Spleen (tissue), 11 donors: Measurements from ENCODE around the gene DDAH2. TPM values are rescaled to one million over a fixed set of nuclear protein-coding genes. Genes with fewer than 3 reads are reported as not detected.

Source experiments
- DNase-seq: peaks from one replicate; pipeline ENCODE4 v3.0.0-alpha.2; 2020
- H3K27ac ChIP-seq, 8 donors: fragments of 200-600 bp; sonication (generic) in 7 of 8; 1 replicate in 4 of 8; 2 replicates in 4 of 8; pipeline versions ENCODE4 v1.5.0 to v1.8.0; 2016 to 2021; ENCODE audit warnings: inconsistent platforms in 4 of 8, mild to moderate bottlenecking in 4 of 8, moderate library complexity in 1 of 8
- H3K27me3 ChIP-seq, 7 donors: fragments of 200-600 bp; sonication (generic) in 6 of 7; replicated peaks in 1 of 7; 1 replicate in 4 of 7; 2 replicates in 3 of 7; pipeline versions ENCODE4 v1.5.0 to v1.8.0; 2016 to 2021; ENCODE audit warnings: inconsistent platforms in 3 of 7, mild to moderate bottlenecking in 1 of 7
- H3K36me3 ChIP-seq, 6 donors: fragments of 200-600 bp; sonication (generic) in 5 of 6; 1 replicate in 4 of 6; 2 replicates in 2 of 6; pipeline versions ENCODE4 v1.5.0 to v1.8.0; 2016 to 2021; ENCODE audit warnings: inconsistent platforms in 2 of 6
- H3K4me1 ChIP-seq, 6 donors: fragments of 200-600 bp; sonication (generic) in 5 of 6; 1 replicate in 3 of 6; 2 replicates in 3 of 6; pipeline versions ENCODE4 v1.5.0 to v1.8.0; 2016 to 2021; ENCODE audit warnings: inconsistent platforms in 3 of 6
- H3K4me3 ChIP-seq, 8 donors: fragments of 200-600 bp; sonication (generic) in 7 of 8; 1 replicate in 4 of 8; 2 replicates in 4 of 8; pipeline versions ENCODE4 v1.5.0 to v1.8.0; 2016 to 2021; ENCODE audit warnings: inconsistent platforms in 4 of 8, mild to moderate bottlenecking in 4 of 8, moderate library complexity in 2 of 8
- H3K9me3 ChIP-seq, 8 donors: fragments of 200-600 bp; sonication (generic) in 7 of 8; 1 replicate in 4 of 8; 2 replicates in 4 of 8; pipeline versions ENCODE4 v1.5.0 to v1.8.0; 2016 to 2021; ENCODE audit warnings: inconsistent platforms in 4 of 8
- POLR2A ChIP-seq, 3 donors: fragments of 450-650 bp; IDR thresholded peaks; one replicate each; pipeline ENCODE4 v1.5.1; 2017; ENCODE audit warnings: antibody characterized with exemption in 3 of 3, mild to moderate bottlenecking in 1 of 3
- POLR2AphosphoS5 ChIP-seq, 3 donors: sonication (generic); formaldehyde crosslinking; IDR thresholded peaks; one replicate each; pipeline ENCODE4 v1.5.1; 2017; ENCODE audit warnings: antibody characterized with exemption in 3 of 3
- WGBS, 5 donors: extraction: QIAGEN DNeasy Blood & Tissue Kit in 3 of 5; methylation state at CpG; one replicate each; pipeline versions ENCODE4 v1.1.5 to v1.1.7; 2013 to 2018; 5-methylcytosine and 5-hydroxymethylcytosine counted together
- intact Hi-C: fragments of 100-400 bp; cut with DNase I; formaldehyde crosslinking; loops from one replicate; pipeline ENCODE4 v1.15.0; 2023; ENCODE audit warnings: low total_unique reads
- polyA plus RNA-seq, 3 donors: library from polyadenylated mRNA; stranded (reverse); fragments of 200-250 nt; gene quantifications; one replicate each; pipeline ENCODE4 v1.2.1, GENCODE V29; 2013
- total RNA-seq, 7 donors: library from RNA; depleted of rRNA in 3 of 7; stranded (reverse); fragments of >200 nt in 3 of 7; fragmentation: NEBNext Ultra II Directional in 4 of 7; extraction: Animal tissue kit (Norgen Biotek cat#: 25700) in 4 of 7; gene quantifications; one replicate each; pipeline versions ENCODE4 v1.1.0 to v1.2.1, GENCODE V29; 2016 to 2021
- TF ChIP-seq, protein P1 (sequence below), 11 experiments: fragments of 200-600 bp in 7 of 11; fragments of 450-650 bp in 4 of 11; sonication (generic) in 4 of 11; IDR thresholded peaks in 8 of 11; conservative IDR thresholded peaks in 3 of 11; 1 replicate in 7 of 11; 2 replicates in 4 of 11; pipeline versions ENCODE4 v1.4.0 to v1.8.0; 2016 to 2021; ENCODE audit warnings: antibody characterized with exemption in 11 of 11, inconsistent platforms in 4 of 11, mild to moderate bottlenecking in 1 of 11
- donor health status: healthy with polysubstance abuse.
- donor health status: DM: no; HTN: no; CAD: no; lungs with moderate emphysema.
- donor health status: DM: no; HTN: no; CAD: no.
- donor health status: Bipolar disorder and iron deficiency.
- donor health status: healthy.
- donor health status: DM: no; HTN: no; CAD: no.
- donor health status: DM: yes; HTN: yes; CAD: no.

DDAH2 gene
- total and polyA plus RNA-seq, 10 donors: 63.0 to 116 (median 76.7) TPM

DNA sequence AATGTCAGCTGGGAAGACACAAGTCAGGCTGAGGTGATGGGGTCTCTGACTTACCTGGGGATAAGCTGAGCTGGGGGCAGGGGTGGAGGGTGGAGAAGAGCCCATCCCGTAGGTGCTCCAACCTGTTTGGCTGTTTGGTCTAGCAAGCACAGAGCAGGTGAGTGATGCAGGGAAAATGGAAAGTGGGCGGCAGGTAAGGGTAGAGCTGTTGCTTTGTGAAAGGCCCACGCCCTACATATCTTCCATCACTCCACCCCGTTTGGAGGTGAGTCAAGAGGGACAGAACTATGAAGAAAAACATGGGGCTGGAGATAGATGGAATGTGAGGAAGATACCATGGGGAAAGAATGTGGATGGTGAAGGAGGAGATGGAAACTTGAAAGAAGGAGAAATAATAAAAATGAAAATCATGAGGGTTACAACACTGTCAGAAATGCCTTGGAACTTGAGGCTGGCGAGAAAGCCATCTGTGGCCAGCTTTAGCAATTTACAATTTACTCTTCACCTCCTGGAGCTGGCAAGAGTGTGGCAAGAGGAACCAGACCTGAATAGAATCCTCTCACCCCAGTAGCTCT is 8.8 kb downstream of the DDAH2 start:
- DNase-seq: no peak
- no peaks in the 10 kb centered on the region for H3K27me3 ChIP-seq
- no peak for TF ChIP-seq POLR2AphosphoS5 (IDR thresholded peaks at IDR 0.05)
- TF ChIP-seq, protein P1, sequence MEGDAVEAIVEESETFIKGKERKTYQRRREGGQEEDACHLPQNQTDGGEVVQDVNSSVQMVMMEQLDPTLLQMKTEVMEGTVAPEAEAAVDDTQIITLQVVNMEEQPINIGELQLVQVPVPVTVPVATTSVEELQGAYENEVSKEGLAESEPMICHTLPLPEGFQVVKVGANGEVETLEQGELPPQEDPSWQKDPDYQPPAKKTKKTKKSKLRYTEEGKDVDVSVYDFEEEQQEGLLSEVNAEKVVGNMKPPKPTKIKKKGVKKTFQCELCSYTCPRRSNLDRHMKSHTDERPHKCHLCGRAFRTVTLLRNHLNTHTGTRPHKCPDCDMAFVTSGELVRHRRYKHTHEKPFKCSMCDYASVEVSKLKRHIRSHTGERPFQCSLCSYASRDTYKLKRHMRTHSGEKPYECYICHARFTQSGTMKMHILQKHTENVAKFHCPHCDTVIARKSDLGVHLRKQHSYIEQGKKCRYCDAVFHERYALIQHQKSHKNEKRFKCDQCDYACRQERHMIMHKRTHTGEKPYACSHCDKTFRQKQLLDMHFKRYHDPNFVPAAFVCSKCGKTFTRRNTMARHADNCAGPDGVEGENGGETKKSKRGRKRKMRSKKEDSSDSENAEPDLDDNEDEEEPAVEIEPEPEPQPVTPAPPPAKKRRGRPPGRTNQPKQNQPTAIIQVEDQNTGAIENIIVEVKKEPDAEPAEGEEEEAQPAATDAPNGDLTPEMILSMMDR (IDR thresholded peaks at IDR 0.05 in 8 of 11, conservative IDR thresholded peaks at IDR 0.05 in 3 of 11): no peak
- TF ChIP-seq POLR2A (IDR thresholded peaks at IDR 0.05): no peak
- H3K9me3 ChIP-seq: no peaks in the 10 kb centered on the region
- no peak overlapping the region for H3K27ac ChIP-seq
- 76 to 92% (median 88%) methylated on average over 5 of the region's 5 CpGs for WGBS, 5 donors
- intact Hi-C loops: no loop called here
- peaks cover 0 to 6% (median 0%) of the 10 kb centered on the region in 6 donors for H3K36me3 ChIP-seq
- H3K4me3 ChIP-seq: no peak overlapping the region
- H3K4me1 ChIP-seq: peaks cover 0 to 14% (median 3%) of the 10 kb centered on the region in 6 donors

DNA sequence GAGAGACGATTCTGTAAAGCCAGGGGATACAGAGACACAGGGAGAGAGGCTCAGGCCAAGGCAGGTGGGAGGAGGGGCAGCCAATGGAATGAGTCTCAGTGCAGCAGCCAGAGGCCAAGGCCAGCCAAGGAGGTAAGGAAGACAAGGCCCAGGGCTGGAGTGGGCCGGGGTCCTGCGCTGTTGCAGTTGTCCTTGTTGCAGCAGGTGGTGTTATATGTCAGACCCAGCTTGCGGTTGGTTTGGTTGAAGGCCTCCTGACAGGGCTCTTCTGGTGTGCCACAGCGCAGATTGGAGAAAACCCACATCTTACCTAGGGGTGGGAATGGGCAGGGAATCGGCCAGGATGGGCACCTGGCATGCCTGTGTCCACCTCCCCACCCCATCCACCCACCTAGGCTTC is 10.1 kb downstream of the DDAH2 start:
- Histone ChIP-seq H3K27ac (no peak overlapping the region), H3K4me3 (no peak overlapping the region), H3K4me1 (peaks cover 0 to 12% (median 3%) of the 10 kb centered on the region in 6 donors), H3K36me3 (no peaks in the 10 kb centered on the region), H3K9me3 (no peaks in the 10 kb centered on the region), H3K27me3 (no peaks in the 10 kb centered on the region)
- TF ChIP-seq POLR2A (IDR thresholded peaks at IDR 0.05) (no peak), POLR2AphosphoS5 (IDR thresholded peaks at IDR 0.05) (no peak)
- TF ChIP-seq, protein P1 (IDR thresholded peaks at IDR 0.05 in 8 of 11, conservative IDR thresholded peaks at IDR 0.05 in 3 of 11): no peak
- WGBS, 5 donors: 66 to 90% (median 89%) methylated on average over 6 of the region's 6 CpGs
- peak; percentile 54 for DNase-seq
- intact Hi-C loops: no loop called here

DNA sequence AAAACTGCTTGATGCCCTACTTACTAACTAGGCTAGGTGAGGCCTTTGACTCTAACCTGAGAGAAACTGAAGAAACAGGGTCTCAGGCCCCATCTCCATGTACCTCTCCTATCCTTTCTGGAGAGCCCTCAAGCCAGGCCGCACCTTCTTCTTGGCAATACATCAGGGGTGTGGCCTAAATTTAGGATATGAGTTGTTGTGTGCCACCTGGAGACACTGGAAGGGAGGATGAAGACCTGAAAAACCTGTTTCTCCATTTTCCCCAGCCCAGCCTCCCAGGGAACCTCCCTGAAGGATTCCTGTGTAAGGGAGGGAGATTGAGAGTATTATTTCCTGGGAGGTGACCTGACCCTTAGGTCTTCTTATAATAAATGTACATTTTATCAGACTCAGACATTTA is 10.8 kb downstream of the DDAH2 start:
- WGBS, 5 donors: 79 to 90% (median 84%) methylated on average over 1 of the region's 1 CpG
- no peak for DNase-seq
- Histone ChIP-seq H3K27me3 (no peaks in the 10 kb centered on the region), H3K36me3 (no peaks in the 10 kb centered on the region), H3K9me3 (no peaks in the 10 kb centered on the region), H3K27ac (no peak overlapping the region), H3K4me1 (peaks cover 0 to 5% (median under 1%) of the 10 kb centered on the region in 6 donors), H3K4me3 (no peak overlapping the region)
- TF ChIP-seq, protein P1 (IDR thresholded peaks at IDR 0.05 in 8 of 11, conservative IDR thresholded peaks at IDR 0.05 in 3 of 11): no peak
- TF ChIP-seq POLR2AphosphoS5 (IDR thresholded peaks at IDR 0.05) (no peak), POLR2A (IDR thresholded peaks at IDR 0.05) (no peak)
- intact Hi-C loops: no loop called here

DNA sequence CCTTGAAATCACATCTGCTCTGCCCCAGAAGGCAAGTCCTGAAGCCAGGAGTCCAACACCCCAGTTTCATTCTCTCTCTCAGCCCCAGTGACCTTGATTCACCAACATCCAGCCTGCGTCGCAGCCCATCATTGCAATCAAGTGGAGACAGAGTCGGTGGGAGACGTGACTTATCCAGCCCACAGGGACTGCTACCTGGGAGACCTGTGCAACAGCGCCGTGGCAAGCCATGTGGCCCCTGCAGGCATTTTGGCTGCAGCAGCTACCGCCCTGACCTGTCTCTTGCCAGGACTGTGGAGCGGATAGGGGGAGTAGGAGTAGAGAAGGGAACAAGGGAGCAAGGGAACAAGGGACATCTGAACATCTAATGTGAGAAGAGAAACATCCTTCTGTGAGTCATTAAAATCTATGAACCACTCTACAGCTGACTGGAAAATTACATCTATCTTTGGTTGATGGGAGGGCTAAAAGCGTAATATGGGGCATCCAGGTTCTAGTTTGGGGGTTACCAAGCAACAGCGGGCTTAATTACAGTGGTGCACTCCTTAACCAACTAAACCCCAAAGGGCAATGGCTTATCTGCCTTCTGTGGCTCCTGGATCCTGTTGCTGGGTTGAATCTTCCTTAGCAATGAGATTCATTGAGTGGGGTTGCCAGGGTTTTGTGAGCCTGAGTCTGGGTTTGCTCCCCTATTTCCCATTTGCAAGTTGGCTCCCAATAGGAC is 11.4 kb downstream of the DDAH2 start:
- Histone ChIP-seq H3K36me3 (no peaks in the 10 kb centered on the region), H3K27me3 (no peaks in the 10 kb centered on the region), H3K4me1 (no peaks in the 10 kb centered on the region), H3K4me3 (no peak overlapping the region), H3K9me3 (no peaks in the 10 kb centered on the region), H3K27ac (no peak overlapping the region)
- TF ChIP-seq POLR2AphosphoS5 (IDR thresholded peaks at IDR 0.05) (no peak), POLR2A (IDR thresholded peaks at IDR 0.05) (no peak)
- TF ChIP-seq, protein P1 (IDR thresholded peaks at IDR 0.05 in 8 of 11, conservative IDR thresholded peaks at IDR 0.05 in 3 of 11): no peak
- intact Hi-C loops: no loop called here
- 86 to 92% (median 88%) methylated on average over 10 of the region's 10 CpGs for WGBS, 5 donors
- no peak for DNase-seq
